ENCODE measurements around the gene IL1RN.

The IL1RN gene

GRCh38 chr2:113148606-113149552 is 21.5 kb downstream of the IL1RN start:
- TF ChIP-seq, protein P1, sequence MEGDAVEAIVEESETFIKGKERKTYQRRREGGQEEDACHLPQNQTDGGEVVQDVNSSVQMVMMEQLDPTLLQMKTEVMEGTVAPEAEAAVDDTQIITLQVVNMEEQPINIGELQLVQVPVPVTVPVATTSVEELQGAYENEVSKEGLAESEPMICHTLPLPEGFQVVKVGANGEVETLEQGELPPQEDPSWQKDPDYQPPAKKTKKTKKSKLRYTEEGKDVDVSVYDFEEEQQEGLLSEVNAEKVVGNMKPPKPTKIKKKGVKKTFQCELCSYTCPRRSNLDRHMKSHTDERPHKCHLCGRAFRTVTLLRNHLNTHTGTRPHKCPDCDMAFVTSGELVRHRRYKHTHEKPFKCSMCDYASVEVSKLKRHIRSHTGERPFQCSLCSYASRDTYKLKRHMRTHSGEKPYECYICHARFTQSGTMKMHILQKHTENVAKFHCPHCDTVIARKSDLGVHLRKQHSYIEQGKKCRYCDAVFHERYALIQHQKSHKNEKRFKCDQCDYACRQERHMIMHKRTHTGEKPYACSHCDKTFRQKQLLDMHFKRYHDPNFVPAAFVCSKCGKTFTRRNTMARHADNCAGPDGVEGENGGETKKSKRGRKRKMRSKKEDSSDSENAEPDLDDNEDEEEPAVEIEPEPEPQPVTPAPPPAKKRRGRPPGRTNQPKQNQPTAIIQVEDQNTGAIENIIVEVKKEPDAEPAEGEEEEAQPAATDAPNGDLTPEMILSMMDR (IDR thresholded peaks at IDR 0.05; ENCODE audit: low read depth, low read length, missing control alignments): no peak
- DNase-seq (ENCODE audit: low read depth): no peak
- H3K4me3 ChIP-seq (ENCODE audit: low read depth, low read length): no peak overlapping the region

- TF ChIP-seq, protein P1 (IDR thresholded peaks at IDR 0.05; ENCODE audit: low read depth, low read length, missing control alignments): no peak
- H3K4me3 ChIP-seq (ENCODE audit: low read depth, low read length): no peak overlapping the region
- DNase-seq (ENCODE audit: low read depth): no peak
These were observed 22.3 kb downstream of the IL1RN start for GRCh38 chr2:113149553-113150257.

- TF ChIP-seq, protein P1 (IDR thresholded peaks at IDR 0.05; ENCODE audit: low read depth, low read length, missing control alignments): no peak
- no peak overlapping the region for H3K4me3 ChIP-seq (ENCODE audit: low read depth, low read length)
- DNase-seq (ENCODE audit: low read depth): no peak
These were observed 22.8 kb downstream of the IL1RN start for GRCh38 chr2:113150258-113150601.

DNA sequence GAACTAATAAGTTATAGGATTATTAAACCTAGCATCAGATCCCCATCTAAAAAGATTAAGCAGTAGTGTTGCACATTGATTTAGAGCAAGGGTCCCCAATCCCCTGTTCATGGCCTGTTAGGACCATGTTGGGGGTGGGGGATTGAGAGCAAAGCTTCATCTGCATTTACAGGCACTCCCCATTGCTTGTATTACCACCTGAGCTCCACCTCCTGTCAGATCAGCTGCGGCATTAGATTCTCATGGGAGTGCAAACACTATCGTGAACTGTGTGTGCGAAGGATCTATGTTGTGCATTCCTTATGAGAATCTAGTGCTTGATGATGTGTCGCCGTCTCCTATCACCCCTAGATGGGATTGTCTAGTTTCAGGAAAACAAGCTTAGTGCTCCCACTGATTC is 27.9 kb downstream of the IL1RN start:
- no peak for DNase-seq (ENCODE audit: low read depth)
- no peak overlapping the region for H3K4me3 ChIP-seq (ENCODE audit: low read depth, low read length)
- TF ChIP-seq, protein P1 (IDR thresholded peaks at IDR 0.05; ENCODE audit: low read depth, low read length, missing control alignments): no peak

GRCh38 chr2:113156278-113157117 is 29.1 kb downstream of the IL1RN start:
- TF ChIP-seq, protein P1 (IDR thresholded peaks at IDR 0.05; ENCODE audit: low read depth, low read length, missing control alignments): peak; percentile 4
- peak overlapping the region; percentile 53 for H3K4me3 ChIP-seq (ENCODE audit: low read depth, low read length)
- DNase-seq (ENCODE audit: low read depth): no peak

- DNase-seq (ENCODE audit: low read depth): no peak
- peak overlapping the region; percentile 75 for H3K4me3 ChIP-seq (ENCODE audit: low read depth, low read length)
- TF ChIP-seq, protein P1 (IDR thresholded peaks at IDR 0.05; ENCODE audit: low read depth, low read length, missing control alignments): no peak
These were observed 29.9 kb downstream of the IL1RN start for GRCh38 chr2:113157118-113157896.
